HG02610 (cell line): ENCODE data around the gene EXOC3L1.

Source experiments
- ATAC-seq: cut with Tn5 transposase; IDR thresholded peaks from one replicate; pipeline ENCODE4 v1.9.1; 2021; ENCODE audit warnings: mild to moderate bottlenecking, moderate library complexity; ENCODE audit not compliant: unreplicated experiment

EXOC3L1 gene

GRCh38 chr16:67199011-67199807 lies 9.3 kb upstream of the EXOC3L1 start, which contains the start of gene ELMO3:
Gene ELMO3, plus strand, starts transcription at chr16:67199131. Its CDS starts 196 bp downstream, at chr16:67199327.
- ATAC-seq, result no peak

- no peak for ATAC-seq
Measured at GRCh38 chr16:67198238-67198734, 8.3 kb upstream of the EXOC3L1 start.

- ATAC-seq, result no peak
Measured at GRCh38 chr16:67197704-67198103, 7.8 kb upstream of the EXOC3L1 start.

GRCh38 chr16:67196881-67197280 lies 6.9 kb upstream of the EXOC3L1 start:
- no peak for ATAC-seq

- no peak for ATAC-seq
Measured at GRCh38 chr16:67195676-67196075, 5.7 kb upstream of the EXOC3L1 start.

GRCh38 chr16:67194260-67194659 lies 4.3 kb upstream of the EXOC3L1 start:
- no peak for ATAC-seq

GRCh38 chr16:67193536-67193935 lies 3.6 kb upstream of the EXOC3L1 start:
- ATAC-seq, result no peak

GRCh38 chr16:67192781-67193361 lies 2.9 kb upstream of the EXOC3L1 start:
- ATAC-seq, result no peak

GRCh38 chr16:67191995-67192681 lies 2.2 kb upstream of the EXOC3L1 start, which contains the start of gene E2F4:
Gene E2F4, plus strand, starts transcription at chr16:67192155. Its CDS starts 73 bp downstream, at chr16:67192228.
- ATAC-seq, result peak; percentile 89

- ATAC-seq, result no peak
Measured at GRCh38 chr16:67191411-67191994, 1.6 kb upstream of the EXOC3L1 start.

- ATAC-seq, result no peak
Measured at GRCh38 chr16:67190448-67191399, 788 bp upstream of the EXOC3L1 start.

- no peak for ATAC-seq
Measured at GRCh38 chr16:67188798-67189197, 1.1 kb downstream of the EXOC3L1 start.

GRCh38 chr16:67188323-67188722 lies 1.6 kb downstream of the EXOC3L1 start:
- no peak for ATAC-seq

GRCh38 chr16:67187175-67187890 lies 2.6 kb downstream of the EXOC3L1 start:
- no peak for ATAC-seq

GRCh38 chr16:67186550-67186950 lies 3.4 kb downstream of the EXOC3L1 start:
- ATAC-seq, result no peak

GRCh38 chr16:67185651-67186134 lies 4.2 kb downstream of the EXOC3L1 start:
- no peak for ATAC-seq

GRCh38 chr16:67184995-67185650 lies 4.8 kb downstream of the EXOC3L1 start:
- ATAC-seq, result no peak

GRCh38 chr16:67184453-67184994 lies 5.4 kb downstream of the EXOC3L1 start:
- no peak for ATAC-seq
